ENCODE results near the gene GLDC.

DNA sequence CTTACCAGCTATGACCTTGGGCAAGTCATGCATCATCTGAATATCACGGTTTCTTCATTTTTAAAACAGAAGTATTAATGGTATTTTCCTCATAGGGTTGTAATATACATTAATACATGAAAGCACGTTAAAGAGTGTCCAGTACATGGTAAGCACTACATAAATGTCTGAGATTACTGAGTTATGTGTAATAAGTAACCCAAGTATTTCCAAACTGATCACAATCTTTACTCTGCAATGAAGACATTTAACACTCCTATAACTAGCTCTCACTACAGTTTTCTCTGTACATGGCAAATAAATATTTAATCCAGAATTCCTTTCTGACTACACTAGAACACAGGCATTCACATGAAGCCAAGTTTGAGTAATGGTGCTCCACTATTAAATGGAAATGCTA, 4.0 kb downstream of the GLDC start:
- TF ChIP-seq, protein P1, sequence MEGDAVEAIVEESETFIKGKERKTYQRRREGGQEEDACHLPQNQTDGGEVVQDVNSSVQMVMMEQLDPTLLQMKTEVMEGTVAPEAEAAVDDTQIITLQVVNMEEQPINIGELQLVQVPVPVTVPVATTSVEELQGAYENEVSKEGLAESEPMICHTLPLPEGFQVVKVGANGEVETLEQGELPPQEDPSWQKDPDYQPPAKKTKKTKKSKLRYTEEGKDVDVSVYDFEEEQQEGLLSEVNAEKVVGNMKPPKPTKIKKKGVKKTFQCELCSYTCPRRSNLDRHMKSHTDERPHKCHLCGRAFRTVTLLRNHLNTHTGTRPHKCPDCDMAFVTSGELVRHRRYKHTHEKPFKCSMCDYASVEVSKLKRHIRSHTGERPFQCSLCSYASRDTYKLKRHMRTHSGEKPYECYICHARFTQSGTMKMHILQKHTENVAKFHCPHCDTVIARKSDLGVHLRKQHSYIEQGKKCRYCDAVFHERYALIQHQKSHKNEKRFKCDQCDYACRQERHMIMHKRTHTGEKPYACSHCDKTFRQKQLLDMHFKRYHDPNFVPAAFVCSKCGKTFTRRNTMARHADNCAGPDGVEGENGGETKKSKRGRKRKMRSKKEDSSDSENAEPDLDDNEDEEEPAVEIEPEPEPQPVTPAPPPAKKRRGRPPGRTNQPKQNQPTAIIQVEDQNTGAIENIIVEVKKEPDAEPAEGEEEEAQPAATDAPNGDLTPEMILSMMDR (conservative IDR thresholded peaks at IDR 0.05), result no peak
- TF ChIP-seq ZFX (IDR thresholded peaks at IDR 0.05), result no peak
